IMR-90 (cell line): Measurements from ENCODE around the gene NUDT5. TPM values are rescaled to one million over a fixed set of nuclear protein-coding genes. Genes with fewer than 3 reads are reported as not detected.

ENCODE experiments used
- ATAC-seq: fragments of 200-7000 bp; cut with Tn5 transposase; 2 replicates; pipeline ENCODE4 v1.9.1; 2020; ENCODE audit warnings: low read depth, mild to moderate bottlenecking, moderate library complexity
- BruUV-seq: library from RNA; stranded (reverse); fragments of 400-500 nt; replicated peaks from 2 replicates; lab custom pipeline; 2021; lab: Mats Ljungman, UMichigan
- CTCF ChIA-PET: fragments of 300-600 bp; formaldehyde crosslinking; extraction: SDS; loops from one replicate; lab custom pipeline; 2021; ENCODE audit warnings: antibody characterized with exemption; lab: Yijun Ruan, JAX
- POLR2A ChIA-PET: fragments of 300-600 bp; sonication (Branson Sonifier 250); formaldehyde crosslinking; loops from one replicate; lab custom pipeline; 2022; ENCODE audit warnings: antibody characterized with exemption; ENCODE audit not compliant: unreplicated experiment; lab: Charles Lee
- DNase-seq: peaks from one replicate; pipeline ENCODE4 v3.0.0; 2013
- H2AFZ ChIP-seq: replicated peaks from 2 replicates; pipeline ENCODE3; 2013; ENCODE audit warnings: low read length, mild to moderate bottlenecking; ENCODE audit not compliant: poor library complexity
- H2AK5ac ChIP-seq: 2 replicates; pipeline ENCODE4 v1.6.1; 2013; ENCODE audit warnings: low read depth, low read length, inconsistent platforms
- H2AK9ac ChIP-seq: replicated peaks from 2 replicates; pipeline ENCODE3; 2013; ENCODE audit warnings: mild to moderate bottlenecking, low read depth, low read length, moderate library complexity; ENCODE audit not compliant: poor library complexity
- H2BK120ac ChIP-seq: 2 replicates; pipeline ENCODE4 v1.6.1; 2013; ENCODE audit warnings: low read depth, low read length, inconsistent platforms
- H2BK15ac ChIP-seq: 3 replicates; pipeline ENCODE4 v1.6.1; 2013; ENCODE audit warnings: low read depth, low read length, inconsistent platforms
- H2BK20ac ChIP-seq: 2 replicates; pipeline ENCODE4 v1.6.1; 2013; ENCODE audit warnings: low read depth, mild to moderate bottlenecking, inconsistent platforms, low read length, moderate library complexity
- H2BK5ac ChIP-seq: 2 replicates; pipeline ENCODE4 v1.6.1; 2013; ENCODE audit warnings: mild to moderate bottlenecking, low read depth, low read length, inconsistent platforms; ENCODE audit not compliant: poor library complexity, severe bottlenecking
- H3K14ac ChIP-seq: replicated peaks from 2 replicates; pipeline ENCODE4 v1.6.1; 2013; ENCODE audit warnings: low read depth, low read length, inconsistent platforms
- H3K18ac ChIP-seq: 2 replicates; pipeline ENCODE4 v1.6.1; 2013; ENCODE audit warnings: low read depth, low read length, control low read depth
- H3K23ac ChIP-seq: 2 replicates; pipeline ENCODE4 v1.6.1; 2013; ENCODE audit warnings: low read depth, low read length, inconsistent platforms
- H3K27ac ChIP-seq: 2 replicates; pipeline ENCODE4 v1.5.1; 2013; ENCODE audit warnings: mild to moderate bottlenecking, control low read depth, low read length; ENCODE audit not compliant: insufficient read depth
- H3K27me3 ChIP-seq: 2 replicates; pipeline ENCODE4 v1.6.1; 2013; ENCODE audit warnings: low read length; ENCODE audit not compliant: control insufficient read depth, insufficient read depth
- H3K36me3 ChIP-seq: 2 replicates; pipeline ENCODE4 v1.6.1; 2013; ENCODE audit warnings: low read length, mixed read lengths; ENCODE audit not compliant: control insufficient read depth, insufficient read depth
- H3K4ac ChIP-seq: 2 replicates; pipeline ENCODE4 v1.6.1; 2013; ENCODE audit warnings: low read depth, low read length, inconsistent platforms
- H3K4me1 ChIP-seq: 2 replicates; pipeline ENCODE4 v1.6.1; 2013; ENCODE audit warnings: low read length, mixed read lengths; ENCODE audit not compliant: control insufficient read depth, insufficient read depth
- H3K4me2 ChIP-seq: 2 replicates; pipeline ENCODE4 v1.6.1; 2013; ENCODE audit warnings: low read depth, mild to moderate bottlenecking, control low read depth, low read length, moderate library complexity
- H3K4me3 ChIP-seq: 2 replicates; pipeline ENCODE4 v1.5.1; 2013; ENCODE audit warnings: low read depth, mild to moderate bottlenecking, control low read depth, low read length, moderate library complexity; ENCODE audit not compliant: insufficient read depth
- H3K56ac ChIP-seq: 2 replicates; pipeline ENCODE4 v1.6.1; 2013; ENCODE audit warnings: low read length, inconsistent platforms; ENCODE audit not compliant: insufficient read depth; ENCODE audit errors: extremely low read depth
- H3K79me1 ChIP-seq, 2 experiments: 2 replicates each; pipeline ENCODE4 v1.6.1; 2013; ENCODE audit warnings: low read length in 2 of 2, inconsistent platforms in 1 of 2, low read depth in 1 of 2
- H3K9ac ChIP-seq: 2 replicates; pipeline ENCODE4 v1.6.1; 2013; ENCODE audit warnings: low read depth, low read length, control low read depth
- H3K9me1 ChIP-seq: 2 replicates; pipeline ENCODE4 v1.6.1; 2013; ENCODE audit warnings: low read length, inconsistent platforms; ENCODE audit not compliant: insufficient read depth
- H3K9me3 ChIP-seq: 2 replicates; pipeline ENCODE4 v1.6.1; 2013; ENCODE audit warnings: low read length; ENCODE audit not compliant: control insufficient read depth, insufficient read depth
- H4K20me1 ChIP-seq: 2 replicates; pipeline ENCODE4 v1.6.1; 2013; ENCODE audit warnings: low read length, inconsistent platforms; ENCODE audit not compliant: insufficient read depth
- H4K5ac ChIP-seq: 2 replicates; pipeline ENCODE4 v1.6.1; 2013; ENCODE audit warnings: mild to moderate bottlenecking, low read depth, low read length, control low read depth
- H4K8ac ChIP-seq, 2 experiments: 2 replicates each; pipeline ENCODE4 v1.6.1; 2013; ENCODE audit warnings: low read depth in 2 of 2, low read length in 2 of 2, control low read depth in 1 of 2, inconsistent platforms in 1 of 2
- H4K91ac ChIP-seq: 2 replicates; pipeline ENCODE4 v1.6.1; 2013; ENCODE audit warnings: low read depth, low read length, inconsistent platforms; ENCODE audit not compliant: insufficient read depth
- FOS ChIP-seq: fragments of 150-350 bp; IDR thresholded peaks from 2 replicates; pipeline ENCODE4 v1.6.1; 2016; ENCODE audit warnings: low read depth, low read length
- NFE2L2 ChIP-seq: fragments of 150-350 bp; IDR thresholded peaks from 2 replicates; pipeline ENCODE4 v1.6.1; 2016; ENCODE audit warnings: low read depth, mild to moderate bottlenecking, low read length
- WGBS, 2 experiments: methylation state at CpG; one replicate each; pipeline versions ENCODE4 v1.1.5 to v1.1.7; 2013; ENCODE audit warnings: missing lambda C conversion rate in 2 of 2; ENCODE audit not compliant: insufficient read length in 1 of 2; ENCODE audit errors: extremely low coverage in 2 of 2; 5-methylcytosine and 5-hydroxymethylcytosine counted together
- dilution Hi-C: fragments of 300-500 bp; cut with HindIII; formaldehyde crosslinking; loops from one replicate; pipeline ENCODE4 v1.14.3; 2018; ENCODE audit warnings: low sequenced_read_pairs; ENCODE audit not compliant: unreplicated experiment
- in situ Hi-C: fragments of 300-500 bp; cut with MboI; formaldehyde crosslinking; loops from 3 replicates; pipeline ENCODE4 v1.14.3; 2019; ENCODE audit warnings: low sequenced_read_pairs, inconsistent platforms, mixed read lengths
- intact Hi-C: fragments of 100-400 bp; cut with micrococcal nuclease; formaldehyde crosslinking; loops from 2 replicates; pipeline ENCODE4 v1.10.0; 2022
- polyA plus RNA-seq, 3 experiments: library from polyadenylated mRNA; depleted of rRNA; stranded (reverse); fragments of >200 nt; gene quantifications; 2 replicates each; pipeline ENCODE4 v1.2.3, GENCODE V29; 2012; ENCODE audit warnings: low replicate concordance in 1 of 3
- total RNA-seq: library from RNA; depleted of rRNA; stranded (reverse); fragments of >200 nt; gene quantifications from 2 replicates; pipeline ENCODE4 v1.2.3, GENCODE V29; 2012

NUDT5 gene
- total and polyA plus RNA-seq, 2 of the 4 experiments (the other 2 are of a cell fraction): 70.1 to 74.6 TPM

GRCh38 chr10:12188656-12189055 is 7.0 kb downstream of the NUDT5 start:
- Histone ChIP-seq H2BK20ac (no peak overlapping the region), H2AFZ (no peak overlapping the region), H3K23ac (no peak overlapping the region), H3K4me1 (peaks cover 4% of the 10 kb centered on the region; the same call in 1 of the 2 replicates), H4K20me1 (peaks cover 16% of the 10 kb centered on the region; the same call in 1 of the 2 replicates), H4K91ac (no peak overlapping the region), H2BK15ac (no peak overlapping the region), H2AK9ac (no peak overlapping the region), H3K9me3 (no peaks in the 10 kb centered on the region), H3K36me3 (peaks cover 15% of the 10 kb centered on the region), H3K27me3 (no peaks in the 10 kb centered on the region), H3K9me1 (peaks cover 11% of the 10 kb centered on the region; the same call in 1 of the 2 replicates), H3K4me3 (no peak overlapping the region), H3K14ac (no peak overlapping the region), H4K8ac (no peak overlapping the region), H3K79me1 (peaks cover 33 to 66% of the 10 kb centered on the region in 2 experiments), H3K27ac (no peak overlapping the region), H2BK120ac (no peak overlapping the region), H3K4me2 (no peak overlapping the region), H2AK5ac (no peak overlapping the region), H3K56ac (no peak overlapping the region), H3K4ac (no peak overlapping the region), H3K9ac (no peak overlapping the region), H4K5ac (no peak overlapping the region), H3K18ac (no peak overlapping the region), H2BK5ac (no peak overlapping the region)
- dilution Hi-C loops (no loop called here), intact Hi-C loops (no loop called here), in situ Hi-C loops (no loop called here)
- DNase-seq (no peak), ATAC-seq (no peak)
- no TSS peak for BruUV-seq
- WGBS, 2 experiments: 92% methylated on average over 2 of the region's 6 CpGs; no CpG with 5 or more reads in 1 of the 2 experiments
- ChIA-PET CTCF (no interaction called here), POLR2A (no interaction called here)
- no peak for TF ChIP-seq FOS
- TF ChIP-seq NFE2L2: peak; percentile 32; the same call in 1 of the 2 replicates
